UCSD-AML1 (cell line): ENCODE results near the gene DIP2C.
"Not testable (repeated sequence)": the region's sequence is repeated elsewhere in the genome, so short reads cannot be mapped to it uniquely, and the experiment has no call there.

Source experiments
- DNase-seq: peaks from one replicate; lab custom pipeline; 2025; ENCODE audit not compliant: unreplicated experiment; lab: John Stamatoyannopoulos, UW

Gene DIP2C

GRCh38 chr10:384538-385305, 304.7 kb downstream of the DIP2C start:
- no peak for DNase-seq

DNA sequence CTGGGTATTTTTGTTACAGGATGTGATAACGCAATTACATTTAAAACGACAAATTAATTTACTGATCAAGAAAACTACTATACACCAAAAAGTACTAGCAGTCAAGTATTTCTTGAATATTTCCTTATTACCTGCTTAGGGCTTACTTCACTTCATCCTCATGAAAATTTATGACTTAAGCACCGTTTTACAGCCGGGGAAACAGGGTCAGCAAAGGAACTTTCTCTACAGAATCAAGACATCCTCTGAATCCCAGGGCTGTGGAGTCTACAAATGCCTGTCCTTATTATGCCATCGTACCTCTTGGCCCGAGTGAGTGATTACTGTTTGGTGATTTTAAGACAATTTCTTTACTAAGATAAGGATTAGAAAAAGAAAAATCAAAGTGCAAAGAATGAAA, 305.9 kb downstream of the DIP2C start:
- DNase-seq = no peak

GRCh38 chr10:381805-382204, 307.7 kb downstream of the DIP2C start:
- DNase-seq = no peak

DNA sequence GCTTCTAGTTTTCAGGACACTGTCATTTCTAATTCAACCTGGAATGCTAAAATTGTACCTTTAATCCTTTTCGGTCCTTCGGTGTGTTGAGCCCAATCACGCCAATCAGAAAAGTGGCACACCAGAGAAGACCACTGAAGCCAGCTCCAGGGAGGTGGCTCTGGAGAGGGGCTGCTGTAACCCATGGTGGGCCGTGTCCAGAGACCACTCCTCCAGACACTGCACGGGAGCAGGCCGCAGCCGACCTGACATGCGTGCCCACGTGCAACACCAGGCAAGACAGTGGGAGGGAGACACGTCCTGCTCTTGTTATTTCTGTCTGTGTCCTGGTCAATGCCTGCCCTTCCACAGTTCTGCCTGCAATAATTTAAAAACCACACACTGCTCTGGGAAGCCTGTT, 308.1 kb downstream of the DIP2C start:
- no peak for DNase-seq

- DNase-seq = no peak
These were observed 309.0 kb downstream of the DIP2C start for GRCh38 chr10:380313-380940.

DNA sequence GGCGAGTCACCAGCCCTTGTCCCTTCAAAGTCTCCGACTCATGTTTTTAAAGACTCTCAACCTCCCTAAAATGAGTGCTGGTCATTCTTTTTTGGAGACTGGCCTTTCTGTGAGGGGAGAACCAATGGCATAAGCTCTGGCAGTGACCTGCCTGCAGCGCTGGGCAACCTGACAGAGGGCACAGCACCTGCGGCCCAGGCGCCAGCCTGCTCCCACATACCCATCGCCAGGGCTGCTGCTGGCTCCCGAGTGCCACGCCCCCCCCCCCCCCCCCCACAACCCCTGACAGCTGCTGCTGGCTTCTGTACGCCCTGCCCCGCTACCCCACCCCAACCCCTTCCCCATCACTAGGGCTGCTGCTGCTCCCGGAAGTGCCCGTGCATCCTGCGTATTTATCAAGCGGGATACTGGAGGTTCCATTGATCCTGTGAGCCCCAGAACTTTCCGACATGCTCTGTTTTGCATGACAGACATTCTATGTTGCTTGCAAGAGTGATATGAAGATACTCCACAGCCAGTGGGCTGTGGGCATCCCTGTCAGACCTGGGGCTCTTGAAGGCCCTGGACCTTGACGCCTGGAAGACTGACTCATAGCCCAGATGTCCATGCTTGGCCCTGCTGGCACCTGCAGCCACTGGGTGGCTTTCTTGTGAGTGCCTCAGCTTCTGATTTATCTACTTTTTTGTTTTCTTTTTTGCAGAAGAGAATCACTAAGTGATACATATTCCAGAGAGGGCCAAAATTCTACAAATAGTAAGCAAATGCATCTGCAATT, 310.4 kb downstream of the DIP2C start:
- no peak for DNase-seq

DNA sequence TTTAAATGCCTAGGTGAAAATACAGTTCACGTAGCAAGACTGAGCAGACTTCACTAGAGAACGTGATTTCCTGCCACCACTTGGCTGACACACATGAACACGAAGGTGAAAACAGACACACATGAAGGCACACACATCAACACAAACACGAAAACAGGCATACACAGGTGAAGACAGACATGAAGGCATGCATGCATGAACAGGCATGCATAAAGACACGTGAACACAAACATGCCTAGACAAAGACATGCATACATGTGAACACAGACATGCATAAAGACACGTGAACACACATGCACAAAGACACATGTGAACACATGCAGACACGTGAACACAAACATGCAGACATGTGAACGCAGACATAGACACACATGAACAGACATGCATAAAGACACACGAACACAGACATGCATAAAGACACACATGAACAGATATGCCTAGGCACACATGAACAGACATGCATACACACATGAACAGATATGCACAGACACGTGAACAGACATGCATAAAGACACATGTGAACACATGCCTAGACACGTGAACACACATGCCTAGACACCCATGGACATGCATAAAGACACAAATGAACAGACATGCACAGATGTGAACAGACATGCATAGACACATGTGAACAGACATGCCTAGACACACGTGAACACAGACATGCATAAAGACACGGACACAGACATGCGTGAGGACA, 311.1 kb downstream of the DIP2C start:
- no peak for DNase-seq

DNA sequence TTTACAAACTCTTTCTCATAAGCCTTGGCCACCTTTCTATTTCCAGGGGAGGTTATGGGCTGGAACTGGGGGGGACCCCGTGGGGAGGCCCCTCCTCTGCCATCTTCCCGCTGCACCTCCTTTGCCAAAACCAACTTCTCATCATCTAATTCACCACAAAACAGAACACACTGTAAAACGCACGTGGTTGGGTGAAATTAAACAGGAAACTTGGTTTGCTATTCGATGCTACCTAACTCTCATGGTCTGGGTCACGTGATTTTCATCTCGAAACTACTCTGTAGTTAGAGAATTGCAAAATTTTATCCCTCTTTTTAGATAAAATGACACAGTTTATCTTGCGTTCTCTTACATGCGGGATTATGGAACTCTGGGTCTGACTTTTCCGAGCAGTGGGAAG, 312.2 kb downstream of the DIP2C start:
- no peak for DNase-seq

DNA sequence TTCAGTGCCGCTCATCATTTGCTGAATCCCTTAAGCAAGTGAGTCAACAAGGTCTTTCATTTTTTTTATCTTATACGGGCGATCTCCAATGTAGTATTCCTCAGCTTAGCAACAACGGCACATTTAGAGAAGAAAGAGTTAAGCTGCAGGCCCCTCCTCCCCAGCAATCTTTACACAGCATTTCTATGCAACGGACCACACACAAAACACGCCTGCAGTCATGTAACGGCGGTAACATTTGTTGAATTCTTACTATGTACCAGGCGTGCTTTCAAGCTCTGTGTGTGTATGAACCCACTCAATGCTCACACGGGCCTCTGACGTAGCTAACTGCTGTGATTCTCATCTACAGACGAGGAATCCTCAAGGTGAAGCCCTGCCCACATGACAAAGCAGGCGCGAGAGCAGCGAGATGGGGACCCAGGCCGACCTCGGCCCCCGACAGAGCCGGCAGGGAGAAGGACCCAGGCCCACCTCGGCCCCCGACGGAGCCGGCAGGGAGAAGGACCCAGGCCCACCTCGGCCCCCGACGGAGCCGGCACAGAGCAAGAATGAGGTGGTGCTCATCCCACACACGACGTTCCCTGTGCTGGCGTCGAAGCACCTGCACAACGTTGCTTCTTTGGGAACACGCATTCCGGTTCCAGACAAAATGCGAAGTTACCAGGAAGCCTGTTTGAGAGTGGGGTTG, 313.5 kb downstream of the DIP2C start:
- no peak for DNase-seq

DNA sequence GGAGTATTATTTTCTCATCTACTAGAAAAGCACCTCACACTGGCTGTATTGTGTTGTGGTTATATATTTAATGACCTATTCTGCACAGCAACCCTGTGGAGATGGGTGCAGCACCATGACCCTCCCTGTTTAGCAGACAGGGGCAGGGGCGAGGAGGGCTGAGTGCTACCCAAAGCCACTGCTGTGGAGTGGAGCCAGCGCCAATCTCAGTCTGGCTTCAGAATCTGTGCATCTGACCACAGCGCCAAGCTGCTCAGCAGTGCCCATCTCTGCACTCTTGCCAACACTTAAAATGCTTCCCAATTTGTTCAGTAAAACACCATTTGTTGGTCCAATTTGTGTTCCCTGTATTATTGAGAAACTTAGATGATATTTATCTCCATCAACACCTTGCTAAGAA, 315.1 kb downstream of the DIP2C start:
- no peak for DNase-seq

DNA sequence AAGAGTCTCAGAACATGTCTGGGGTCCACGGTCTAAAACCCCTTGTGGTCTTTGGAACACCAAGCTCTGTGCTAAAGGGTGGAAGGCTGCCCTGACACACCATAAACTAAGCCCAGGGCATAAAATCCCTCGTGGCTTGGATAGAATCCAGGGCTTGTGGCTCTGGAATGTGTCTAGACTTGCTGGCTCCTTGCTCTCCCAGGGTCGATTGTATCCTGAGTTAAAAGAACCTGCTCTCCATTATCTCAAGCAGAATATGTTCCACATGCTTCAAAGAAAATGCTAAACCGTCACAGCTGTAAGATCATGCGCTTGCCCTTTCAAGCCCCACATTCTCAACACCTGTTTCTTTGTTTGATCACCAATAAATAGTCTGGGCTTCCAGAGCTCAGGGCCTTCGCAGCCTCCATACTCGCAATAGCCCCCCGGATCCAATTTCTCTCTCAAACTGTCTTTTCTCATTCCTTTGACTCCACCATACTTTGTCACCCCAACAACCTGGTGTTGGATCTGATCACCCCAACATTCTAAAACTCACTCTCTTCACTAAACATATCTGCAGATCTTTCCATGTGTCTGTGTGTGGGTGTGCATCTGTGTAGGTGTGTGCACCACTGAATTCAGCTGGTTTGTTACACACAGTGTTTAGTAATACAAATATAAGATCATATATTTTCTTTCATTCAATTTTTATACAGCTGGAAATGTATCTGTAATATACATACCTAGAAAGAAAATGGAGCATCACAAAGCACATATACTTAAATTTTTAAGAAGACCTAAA, 315.8 kb downstream of the DIP2C start:
- no peak for DNase-seq

GRCh38 chr10:373015-373414, 316.5 kb downstream of the DIP2C start:
- DNase-seq = no peak

- DNase-seq = no peak
These were observed 316.9 kb downstream of the DIP2C start for GRCh38 chr10:372566-372965.

DNA sequence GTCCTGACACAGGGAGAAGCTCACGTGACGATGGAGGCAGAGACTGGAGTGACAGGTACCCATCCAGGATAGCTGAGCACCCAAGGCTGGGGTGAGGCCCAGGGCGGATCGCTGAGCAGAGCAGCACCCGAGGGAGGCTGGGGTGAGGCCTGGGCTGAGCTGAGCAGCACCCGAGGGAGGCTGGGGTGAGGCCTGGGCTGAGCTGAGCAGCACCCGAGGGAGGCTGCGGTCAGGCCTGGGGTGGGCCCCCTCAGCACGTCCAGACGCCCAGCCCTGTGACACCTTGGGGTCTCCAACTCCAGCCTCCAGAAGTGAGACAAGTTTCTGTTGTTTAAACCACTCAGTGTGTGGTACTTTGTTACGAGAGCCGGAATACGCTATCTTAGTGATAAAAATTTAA, 318.0 kb downstream of the DIP2C start:
- no peak for DNase-seq

DNA sequence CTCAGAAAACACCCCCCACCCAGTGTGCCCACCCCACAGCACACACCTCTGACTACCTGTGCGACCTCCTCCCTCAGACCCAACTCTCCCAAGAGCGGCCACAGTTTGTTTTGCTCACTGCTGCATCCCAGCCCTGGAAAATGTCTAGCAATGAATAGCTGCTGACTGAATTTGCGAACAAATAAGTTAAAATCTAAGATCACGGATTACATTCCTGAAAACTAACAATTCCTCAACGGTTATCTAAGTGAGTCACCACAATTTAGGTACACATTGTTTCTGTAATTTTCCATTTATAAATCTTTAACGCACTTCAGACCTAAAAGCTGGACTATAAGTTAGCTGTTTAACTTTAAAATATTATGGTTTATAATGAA, 319.0 kb downstream of the DIP2C start:
- DNase-seq = no peak

- no peak for DNase-seq
These were observed 319.6 kb downstream of the DIP2C start for GRCh38 chr10:369684-370448.

GRCh38 chr10:369221-369683, 320.2 kb downstream of the DIP2C start:
- DNase-seq = no peak

- no peak for DNase-seq
These were observed 320.8 kb downstream of the DIP2C start for GRCh38 chr10:368579-369220.

DNA sequence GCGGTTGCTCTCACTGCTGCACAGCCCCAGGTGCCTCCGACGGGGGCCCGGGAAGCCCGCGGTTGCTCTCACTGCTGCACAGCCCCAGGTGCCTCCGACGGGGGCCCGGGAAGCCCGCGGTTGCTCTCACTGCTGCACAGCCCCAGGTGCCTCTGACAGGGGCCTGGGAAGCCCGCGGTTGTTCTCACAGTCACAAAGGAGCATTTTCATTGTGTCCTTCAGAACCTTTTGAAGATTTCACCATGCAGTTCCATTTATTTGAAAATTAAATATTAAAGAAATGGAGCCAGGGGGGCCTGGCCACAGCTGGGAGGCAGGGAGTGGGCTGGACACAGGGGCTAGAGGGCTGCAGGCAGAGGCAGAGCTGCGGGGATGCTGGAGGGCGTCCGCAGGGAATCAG, 321.4 kb downstream of the DIP2C start:
- DNase-seq = not testable (repeated sequence)
